NCI-H2171 treated with DMSO at 0.1 percent for 48 hours (cell line): ENCODE data around the gene PDE3A.
"Not testable (repeated sequence)": the region's sequence is repeated elsewhere in the genome, so short reads cannot be mapped to it uniquely, and the experiment has no call there.

Experiments used
- DNase-seq: peaks from one replicate; lab custom pipeline; 2025; lab: John Stamatoyannopoulos, UW

Gene PDE3A

GRCh38 chr12:20368114-20368650 is at the start of gene PDE3A:
TSS of gene PDE3A (plus strand) at chr12:20368537. CDS start at chr12:20369285, 748 bp downstream.
- no peak for DNase-seq

- no peak for DNase-seq
These were observed 49.0 kb upstream of the PDE3A start for GRCh38 chr12:20319366-20319765.

- no peak for DNase-seq
These were observed 47.8 kb upstream of the PDE3A start for GRCh38 chr12:20320552-20320951.

GRCh38 chr12:20330826-20331505 is 37.4 kb upstream of the PDE3A start:
- not testable (repeated sequence) for DNase-seq

- no peak for DNase-seq
These were observed 29.3 kb upstream of the PDE3A start for GRCh38 chr12:20339060-20339459.

GRCh38 chr12:20342111-20342510 is 26.2 kb upstream of the PDE3A start:
- no peak for DNase-seq

GRCh38 chr12:20345866-20346265 is 22.5 kb upstream of the PDE3A start:
- DNase-seq = no peak

- no peak for DNase-seq
These were observed 18.3 kb upstream of the PDE3A start for GRCh38 chr12:20350026-20350425.

- no peak for DNase-seq
These were observed 17.8 kb upstream of the PDE3A start for GRCh38 chr12:20350495-20350894.

- DNase-seq = no peak
These were observed 16.9 kb upstream of the PDE3A start for GRCh38 chr12:20351406-20351805.

GRCh38 chr12:20356048-20356447 is 12.3 kb upstream of the PDE3A start:
- no peak for DNase-seq

- DNase-seq = no peak
These were observed 7.9 kb upstream of the PDE3A start for GRCh38 chr12:20360407-20360806.

GRCh38 chr12:20361416-20361815 is 6.9 kb upstream of the PDE3A start:
- no peak for DNase-seq

GRCh38 chr12:20364501-20364900 is 3.8 kb upstream of the PDE3A start:
- DNase-seq = no peak

- DNase-seq = no peak
These were observed 1.4 kb upstream of the PDE3A start for GRCh38 chr12:20366776-20367409.

GRCh38 chr12:20367583-20368113 is 689 bp upstream of the PDE3A start:
- no peak for DNase-seq

- no peak for DNase-seq
These were observed 441 bp downstream of the PDE3A start for GRCh38 chr12:20368651-20369304.

- no peak for DNase-seq
These were observed 1.1 kb downstream of the PDE3A start for GRCh38 chr12:20369305-20370013.

GRCh38 chr12:20370014-20370386 is 1.7 kb downstream of the PDE3A start:
- no peak for DNase-seq

GRCh38 chr12:20370866-20371519 is 2.7 kb downstream of the PDE3A start:
- no peak for DNase-seq

GRCh38 chr12:20372326-20373096 is 4.2 kb downstream of the PDE3A start:
- DNase-seq = no peak
